RPMI8226 (cell line): ENCODE data around the gene CHD6.

Source experiments
- DNase-seq: peaks from one replicate; pipeline ENCODE4 v3.0.0-alpha.2; 2015

Gene CHD6

DNA sequence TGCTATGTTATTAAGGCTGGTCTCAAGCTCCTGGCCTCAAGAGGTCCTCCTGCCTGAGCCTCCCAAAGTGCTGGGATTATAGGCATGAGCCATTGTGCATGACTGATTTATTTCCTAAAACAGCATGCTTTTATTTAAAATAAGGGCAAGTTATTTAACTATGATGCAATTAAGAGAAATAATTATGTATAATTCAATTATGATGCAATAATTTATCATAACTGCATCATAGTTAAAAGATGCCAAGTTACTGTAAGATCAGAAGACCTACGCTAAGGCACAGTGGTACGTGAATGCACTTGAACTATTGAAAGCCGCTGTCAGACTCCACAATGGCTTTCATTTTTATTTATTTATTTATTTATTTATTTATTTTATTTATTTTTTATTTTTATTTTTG, 227.3 kb downstream of the CHD6 start:
- DNase-seq = no peak

DNA sequence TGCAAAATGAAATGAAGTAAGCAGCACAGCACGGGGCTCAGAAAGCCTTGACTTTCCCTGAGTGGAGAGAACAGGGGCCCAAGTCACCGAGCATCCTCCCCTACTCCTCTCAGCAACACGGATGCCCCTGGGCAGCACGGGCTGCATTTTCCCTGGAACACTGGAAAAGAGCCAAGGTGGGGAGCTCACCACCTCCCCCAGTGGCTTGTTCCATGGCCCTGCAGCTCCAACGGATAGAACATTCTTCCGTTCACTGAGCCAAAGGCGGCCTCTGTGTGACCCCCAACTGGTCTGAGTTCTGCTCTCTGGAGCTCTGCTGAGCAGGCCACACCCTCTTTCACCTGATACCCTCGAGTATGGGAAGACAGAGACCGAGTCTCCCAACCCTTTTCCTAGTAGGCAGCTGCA, 230.7 kb downstream of the CHD6 start:
- DNase-seq = no peak

DNA sequence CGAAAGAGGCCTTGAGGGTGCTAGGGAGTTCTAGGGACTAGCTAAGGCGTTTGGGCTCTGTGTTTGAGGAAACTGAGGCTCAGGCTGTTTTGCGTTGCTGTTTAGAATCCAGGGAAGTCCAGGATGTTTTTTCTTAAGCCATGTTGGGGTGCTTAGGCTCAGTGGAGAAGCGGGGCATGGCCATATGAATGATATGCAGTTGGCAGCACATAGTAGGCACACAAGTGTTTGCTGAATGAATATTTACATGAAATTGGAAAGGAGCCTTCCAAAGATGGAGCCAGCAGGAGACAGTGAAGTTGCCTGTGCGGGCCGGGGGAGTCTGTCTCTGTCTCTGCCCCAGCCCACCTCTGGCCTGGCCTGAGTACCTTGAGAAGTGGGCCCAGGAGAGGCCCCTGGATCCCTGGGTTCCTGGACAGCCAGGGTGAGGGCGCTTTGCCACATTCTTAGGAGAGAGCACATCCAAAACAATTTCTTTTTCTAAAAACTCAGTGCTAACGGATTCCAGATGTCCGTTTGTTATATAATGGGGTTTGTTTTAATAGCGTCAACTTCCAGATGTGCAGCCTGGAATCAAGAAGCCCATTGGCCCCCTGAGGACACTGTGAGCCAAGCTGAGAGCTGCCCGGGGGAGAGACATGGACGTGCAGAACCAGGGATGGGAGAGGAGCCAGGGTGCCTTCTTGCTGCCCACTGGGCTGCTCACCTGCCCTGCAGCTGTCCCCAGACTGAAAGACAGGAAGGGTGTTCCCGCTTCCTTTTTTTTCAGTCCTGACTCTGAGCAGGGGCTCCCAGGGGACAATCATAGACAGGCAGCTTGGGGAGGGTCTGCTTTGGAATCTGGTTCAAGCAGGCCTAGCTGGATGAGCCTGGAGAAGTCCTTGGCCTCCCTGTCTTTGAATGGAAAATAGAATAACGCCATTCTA, 231.4 kb downstream of the CHD6 start:
- DNase-seq = no peak

DNA sequence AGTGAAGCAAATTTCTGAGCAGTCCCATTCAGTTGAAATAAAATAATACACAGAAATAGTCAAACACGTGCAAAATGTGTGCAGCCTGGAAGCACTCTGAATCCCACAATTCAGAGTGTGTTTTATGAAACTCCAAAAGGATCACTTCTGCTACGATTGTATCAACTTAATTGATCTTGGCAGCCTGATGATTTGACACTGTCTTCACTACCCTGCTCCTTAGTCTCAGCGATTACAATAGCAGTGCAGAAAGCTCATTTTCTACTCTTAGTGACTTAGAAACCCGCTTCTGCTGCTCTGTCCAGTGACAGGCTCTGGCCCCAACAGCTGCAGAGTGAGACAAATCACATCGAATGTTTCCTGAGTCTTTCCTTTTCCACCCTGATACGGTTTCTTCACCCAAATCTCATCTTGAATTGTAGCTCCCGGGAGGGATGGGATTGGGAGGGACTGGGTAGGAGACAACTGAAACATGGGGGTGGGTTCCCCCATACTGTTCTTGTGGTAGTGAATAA, 235.3 kb downstream of the CHD6 start:
- no peak for DNase-seq

DNA sequence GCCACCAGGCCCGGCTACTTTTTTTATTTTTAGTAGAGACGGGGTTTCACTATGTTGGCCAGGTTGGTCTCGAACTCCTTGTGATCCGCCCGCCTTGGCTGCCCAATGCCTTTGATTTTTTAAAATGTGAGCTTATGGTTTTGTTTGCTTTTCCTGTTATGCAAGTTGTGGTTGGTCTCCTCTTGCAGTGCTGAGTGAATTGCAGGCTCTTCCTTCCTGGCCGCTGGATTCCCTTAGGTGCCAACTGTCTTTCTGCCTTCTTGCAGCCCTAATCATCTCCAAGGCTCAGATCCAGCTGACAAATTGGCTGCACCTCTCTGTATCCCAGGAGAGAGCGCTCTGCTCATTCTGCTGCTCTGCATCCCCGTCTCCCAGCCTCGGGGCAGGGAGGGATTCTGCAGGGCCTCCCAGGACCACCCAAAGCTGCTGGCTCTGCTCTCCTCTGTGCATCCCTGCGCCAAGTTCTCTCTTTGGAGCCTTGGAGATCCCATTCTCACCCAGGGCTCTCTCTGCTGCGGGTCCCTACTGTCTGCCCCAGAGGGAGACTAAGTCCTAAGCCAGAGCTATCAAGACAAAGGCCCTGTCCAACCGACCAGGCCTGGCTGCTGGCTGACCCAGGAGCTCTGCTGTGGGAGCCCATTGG, 237.5 kb downstream of the CHD6 start:
- DNase-seq = no peak

DNA sequence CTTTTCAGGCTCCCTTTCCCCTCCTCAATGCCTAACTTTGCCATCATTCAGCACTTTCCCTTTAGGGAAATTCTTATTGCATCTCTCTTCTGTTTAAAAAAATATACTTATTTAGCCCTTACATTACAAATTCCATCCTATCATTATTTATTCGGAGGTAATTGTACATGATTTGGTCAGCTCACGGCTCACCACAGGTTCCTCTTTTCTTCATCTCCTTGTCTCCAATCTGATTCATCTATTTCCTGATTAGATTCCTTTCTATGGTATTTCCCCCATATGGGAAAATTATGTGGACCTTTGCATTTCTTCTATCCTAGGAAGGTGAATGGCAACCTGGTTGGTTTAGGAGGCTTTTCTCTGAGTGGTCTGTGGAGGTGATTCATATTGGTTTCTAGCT, 238.6 kb downstream of the CHD6 start:
- no peak for DNase-seq

DNA sequence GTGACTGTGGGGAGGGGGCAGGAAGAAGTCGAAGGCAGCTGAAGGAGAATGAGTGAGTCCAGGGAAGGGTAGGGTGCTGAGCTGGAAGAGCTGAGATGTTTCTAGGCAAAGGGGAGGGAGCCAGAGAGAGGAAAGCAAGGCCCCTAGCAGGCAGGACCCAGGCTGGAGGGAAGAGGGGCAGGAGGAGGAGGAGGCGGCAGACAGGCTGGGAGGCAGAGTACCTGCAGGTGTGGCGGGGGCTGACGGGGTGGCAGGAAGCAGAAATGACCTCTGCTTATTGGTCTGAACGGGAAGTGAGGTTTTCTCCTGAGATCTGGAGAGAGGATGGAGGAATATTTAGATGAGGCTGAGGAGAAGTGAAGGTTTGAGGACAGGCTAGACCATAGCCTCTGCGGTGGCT, 240.9 kb downstream of the CHD6 start:
- no peak for DNase-seq

DNA sequence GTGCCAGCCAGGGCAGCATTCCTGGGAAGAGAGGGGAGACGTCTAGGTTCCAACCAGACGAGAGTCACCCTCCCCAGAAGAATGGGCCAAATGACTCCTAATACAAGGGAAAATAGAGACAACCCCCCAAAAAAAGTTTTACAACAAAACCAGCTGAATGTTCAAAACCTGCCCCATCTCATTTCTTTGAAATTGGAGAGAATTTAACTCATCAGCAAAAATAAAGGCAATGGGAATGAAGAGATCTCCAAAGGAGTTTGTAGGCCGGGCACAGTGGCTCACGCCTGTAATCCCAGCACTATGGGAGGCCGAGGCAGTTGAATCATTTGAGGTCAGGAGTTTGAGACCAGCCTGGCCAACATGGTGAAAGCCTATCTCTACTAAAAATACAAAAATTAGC, 241.8 kb downstream of the CHD6 start:
- DNase-seq = no peak

DNA sequence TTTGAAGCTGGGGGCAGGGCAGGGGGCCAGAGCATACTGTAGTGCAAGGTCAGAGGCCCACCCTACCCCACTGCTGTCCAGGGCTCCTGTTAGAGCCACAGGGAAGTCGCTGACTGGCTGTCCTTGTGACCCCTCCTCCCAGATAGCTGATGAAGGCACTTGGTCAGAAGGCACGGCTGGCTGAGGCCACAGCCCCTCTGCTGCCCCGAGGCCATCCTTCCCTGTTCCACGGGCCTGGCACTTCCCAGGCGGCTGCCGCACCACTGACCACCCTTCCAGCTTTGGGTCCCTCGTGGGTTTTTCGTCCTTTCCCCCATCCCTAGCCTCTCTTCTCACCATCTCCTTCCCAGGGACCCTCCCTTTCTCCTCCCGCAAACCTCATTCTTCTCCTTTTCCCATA, 242.3 kb downstream of the CHD6 start:
- no peak for DNase-seq

DNA sequence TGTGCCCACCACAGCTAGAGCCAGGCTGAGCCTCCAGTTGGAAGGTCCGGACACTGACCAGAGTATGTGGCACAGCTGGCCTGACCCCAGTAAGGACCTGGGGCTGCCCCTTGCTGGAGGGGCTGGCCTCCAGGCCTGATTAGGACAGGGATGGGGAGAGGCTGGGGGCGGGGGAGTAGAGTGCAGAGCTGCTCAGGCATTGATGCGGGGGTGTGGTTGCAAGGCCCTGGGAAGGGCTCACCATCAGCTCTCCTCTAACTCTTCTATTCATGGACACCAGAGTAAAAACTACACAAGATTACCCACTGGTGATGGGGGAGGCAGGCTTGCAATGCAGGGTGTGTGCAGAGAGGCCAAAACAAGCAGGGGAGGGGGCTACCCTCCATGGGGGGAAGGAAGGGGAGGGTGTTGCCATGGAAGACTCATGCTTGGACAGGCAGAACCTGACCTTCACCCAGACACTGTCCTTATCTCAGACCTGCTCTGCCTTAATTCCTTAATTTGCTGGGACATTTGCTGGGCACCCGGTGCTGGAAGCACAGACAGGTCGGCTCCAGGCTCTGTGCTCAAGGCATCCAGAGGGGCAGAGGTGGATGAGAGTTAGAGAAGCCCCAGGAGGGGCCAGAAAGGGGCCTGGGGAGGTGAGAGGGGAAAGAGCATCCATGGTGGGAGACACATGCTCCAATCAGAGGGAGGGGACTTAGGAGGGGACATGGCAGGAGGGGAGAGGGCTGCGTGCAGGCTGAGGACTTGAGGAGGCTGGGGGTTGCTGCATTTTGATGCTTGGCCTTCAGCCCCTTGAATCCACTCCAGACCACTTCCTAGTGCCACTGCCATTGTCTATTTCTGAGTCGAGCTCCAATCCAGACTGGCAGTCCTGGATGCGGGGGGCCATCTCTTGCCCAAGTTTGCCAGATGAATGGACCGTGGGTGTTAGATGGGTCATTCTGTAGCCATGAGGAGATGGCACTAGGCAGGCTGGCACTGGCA, 244.0 kb downstream of the CHD6 start:
- no peak for DNase-seq

DNA sequence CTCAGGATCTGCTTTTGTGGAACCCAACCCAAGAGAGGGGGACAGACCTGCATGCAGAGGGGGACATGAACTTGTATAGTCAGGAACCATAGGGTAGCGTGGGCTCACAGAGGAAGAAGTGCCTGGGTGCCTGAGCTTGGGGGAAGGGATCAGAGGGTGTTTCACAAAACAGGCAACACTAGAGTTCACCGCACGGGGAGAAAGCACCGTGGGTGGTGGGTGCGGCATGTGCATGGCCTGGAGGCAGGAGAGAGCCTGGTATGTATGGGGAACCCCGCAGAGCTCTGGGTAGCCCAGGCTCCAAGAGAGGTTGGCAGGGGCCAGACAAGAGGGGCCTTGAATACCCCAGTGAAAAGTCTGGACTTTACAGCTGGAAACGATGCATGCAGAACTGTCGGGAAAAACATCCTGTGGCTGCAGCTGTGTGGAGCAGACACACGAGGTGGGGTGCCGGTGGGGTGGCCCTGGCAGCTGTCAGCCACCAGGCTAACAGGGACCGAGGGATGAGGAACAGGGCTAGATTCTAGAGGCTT, 244.9 kb downstream of the CHD6 start:
- no peak for DNase-seq

DNA sequence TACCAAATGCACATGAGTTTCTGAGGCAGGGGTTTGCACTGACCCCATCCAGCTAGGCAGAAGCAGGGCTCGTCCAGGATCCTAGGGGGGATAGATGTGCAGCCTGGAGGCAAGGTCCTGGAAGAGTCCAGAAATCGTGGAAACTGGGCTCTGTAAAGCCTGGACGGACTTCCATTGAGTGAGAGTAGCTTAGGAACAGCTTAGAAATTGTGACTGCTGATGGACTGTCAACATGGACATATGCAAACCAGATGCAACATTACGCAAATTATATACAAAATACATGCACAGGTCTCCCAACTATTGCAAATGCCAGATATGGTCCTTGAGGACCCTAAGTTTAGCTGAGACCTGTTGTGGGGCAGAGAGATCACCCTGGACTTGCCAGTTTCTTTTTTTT, 246.8 kb downstream of the CHD6 start:
- DNase-seq = no peak

DNA sequence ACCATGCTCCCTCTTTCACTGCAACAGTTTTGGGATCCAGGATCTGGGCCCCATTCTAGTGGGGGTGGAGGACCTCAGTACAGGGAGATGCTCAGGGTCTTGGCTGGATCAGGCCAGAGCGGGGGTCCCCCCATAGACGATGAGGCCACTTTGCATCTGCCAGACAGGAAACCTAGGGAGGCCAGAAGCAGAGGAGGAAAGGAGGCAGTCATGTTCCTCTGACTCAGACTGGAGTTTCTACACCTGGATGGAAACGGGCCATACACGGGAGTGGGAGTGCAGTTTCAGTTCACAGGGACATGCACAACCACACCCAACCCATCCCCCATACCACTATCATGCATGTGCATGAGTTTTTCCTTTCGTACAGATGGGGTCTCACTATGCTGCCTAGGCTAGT, 248.0 kb downstream of the CHD6 start:
- peak; percentile 51 for DNase-seq

DNA sequence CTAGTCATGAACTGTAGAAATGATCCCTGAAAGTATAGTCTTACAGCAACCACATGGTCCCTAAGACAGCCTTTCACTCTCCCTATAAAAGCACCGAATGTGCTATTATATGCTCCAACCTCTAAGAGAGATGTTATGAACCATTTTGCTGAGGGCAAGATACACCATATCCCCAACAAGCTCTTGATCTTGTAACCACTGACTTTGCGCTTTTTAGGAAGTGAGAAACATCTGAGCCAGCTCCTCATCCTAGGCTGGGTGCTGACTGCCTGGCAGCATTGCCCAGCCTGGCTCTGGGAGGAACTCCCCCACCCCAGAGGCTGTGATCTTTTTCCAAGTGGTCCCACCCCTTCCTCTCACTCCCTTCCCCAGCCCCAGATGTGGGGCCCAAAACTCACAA, 248.5 kb downstream of the CHD6 start:
- DNase-seq = peak; percentile 67

DNA sequence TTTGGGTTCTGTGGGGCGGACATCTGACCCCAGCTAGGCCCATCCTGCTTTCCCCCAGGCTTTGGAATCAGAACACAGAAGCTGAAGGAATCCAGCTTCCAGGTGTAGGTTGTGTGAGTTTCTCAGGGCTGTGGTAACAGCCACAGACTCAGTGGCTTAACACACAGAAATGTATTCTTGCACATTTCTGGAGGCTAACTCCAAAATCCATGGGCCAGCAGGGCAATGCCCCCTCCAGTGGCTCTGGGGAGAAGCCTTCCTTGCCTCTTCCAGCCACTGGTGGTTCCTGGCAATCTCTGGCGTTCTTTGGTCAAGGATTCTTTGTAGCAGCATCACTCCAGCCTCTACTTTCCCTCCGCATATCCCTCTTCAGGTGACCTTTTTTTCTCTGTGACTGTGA, 250.2 kb downstream of the CHD6 start:
- DNase-seq = no peak

DNA sequence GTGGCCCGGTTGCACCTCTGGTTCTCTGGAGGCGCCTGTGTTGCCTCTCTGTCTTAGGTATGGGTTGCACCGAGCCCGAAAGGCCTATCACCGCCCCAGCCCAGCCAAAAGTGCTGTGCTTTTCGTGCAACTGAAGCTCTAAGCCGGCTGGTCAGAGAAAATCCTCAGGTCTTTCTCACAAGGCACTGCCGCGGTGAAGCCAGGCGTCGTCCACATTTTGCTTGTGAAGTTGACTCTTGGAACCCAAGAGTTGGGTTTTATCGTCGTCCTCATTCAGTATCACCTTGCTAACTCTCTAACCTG, 250.8 kb downstream of the CHD6 start:
- DNase-seq = no peak

DNA sequence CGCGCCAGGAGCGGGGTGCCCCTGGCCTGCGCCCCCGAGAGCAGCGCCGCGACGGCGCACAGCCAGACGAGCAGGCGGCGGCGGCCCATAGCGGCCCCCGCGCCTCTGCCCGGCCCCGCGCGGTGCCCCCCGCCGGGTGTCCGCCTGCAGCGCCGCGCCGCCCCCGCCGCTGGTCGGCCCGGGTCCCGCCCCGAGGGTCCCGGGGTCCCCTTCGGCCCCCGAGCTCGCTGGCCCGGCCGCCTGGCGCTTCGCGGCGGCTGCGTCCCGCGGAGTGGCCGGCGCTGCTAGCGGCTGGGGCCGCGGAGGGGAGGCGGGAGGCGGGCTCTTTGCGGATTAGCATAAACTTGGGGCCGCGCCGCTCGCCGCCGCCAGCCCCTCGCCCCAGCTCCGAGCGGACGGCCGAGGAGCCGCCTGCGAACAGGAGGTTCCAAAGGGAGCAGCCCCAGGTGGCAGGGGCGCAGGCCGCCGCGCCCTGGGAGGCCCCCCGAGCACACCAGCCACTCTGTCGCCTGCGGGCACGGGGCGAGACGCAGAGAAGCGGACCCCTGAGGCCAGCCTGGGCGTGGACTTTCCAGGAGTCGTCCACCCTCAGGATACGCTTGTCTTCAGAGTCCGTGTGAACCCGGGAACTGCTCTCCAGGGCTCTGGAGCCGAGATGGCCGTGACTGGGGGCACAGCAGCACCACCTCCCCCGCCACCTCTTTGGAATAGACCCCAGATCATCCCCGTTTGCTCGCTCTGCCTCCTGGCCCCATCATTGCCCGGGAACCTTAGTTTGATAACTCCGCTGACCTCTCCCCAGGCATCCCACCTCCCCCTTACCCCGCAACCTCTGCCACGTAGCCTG, 251.4 kb downstream of the CHD6 start, which contains the start of gene EMILIN3:
Gene EMILIN3, minus strand, starts transcription at position 273 of the 847 bp plus-strand sequence. Its CDS starts 184 bp downstream, at position 89.
- no peak for DNase-seq

DNA sequence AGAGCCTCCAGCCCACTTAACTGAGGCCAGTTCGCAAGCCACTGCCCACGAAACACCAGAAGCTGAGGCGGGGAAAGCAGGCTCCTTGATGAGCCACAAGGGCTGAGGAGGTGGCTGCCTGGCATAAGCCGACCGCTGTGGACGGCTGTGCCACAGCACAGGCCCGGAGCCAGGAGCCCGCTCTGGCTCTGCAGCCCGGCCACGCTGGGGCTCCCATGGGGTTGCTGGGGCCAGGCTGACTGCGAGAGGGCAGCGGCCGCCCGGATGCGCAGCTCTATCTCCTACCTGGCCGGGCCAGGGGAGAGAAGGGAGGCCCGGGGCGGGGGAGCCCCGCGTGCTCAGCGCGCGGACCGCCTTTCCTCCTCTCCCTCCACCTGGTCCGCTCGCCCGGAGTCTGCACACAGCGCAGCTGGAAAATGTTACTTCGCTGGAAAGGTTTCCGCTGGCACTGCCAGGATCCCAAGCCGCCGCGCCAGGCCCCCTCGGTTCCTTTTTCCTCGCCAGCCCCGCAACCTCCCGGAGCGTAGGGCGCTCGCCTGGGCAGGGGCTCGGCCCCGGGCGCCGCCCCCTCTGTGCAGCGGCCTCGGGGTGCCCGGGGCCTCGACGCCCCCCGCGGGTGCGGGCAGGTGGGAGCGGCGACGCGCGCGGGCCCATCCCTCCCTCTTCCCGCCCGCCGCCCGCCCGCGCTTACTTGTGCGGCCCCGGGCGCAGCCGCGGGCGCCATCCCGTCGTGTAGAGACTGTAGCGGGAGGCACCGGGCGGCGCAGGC, 252.2 kb downstream of the CHD6 start:
- DNase-seq = no peak

DNA sequence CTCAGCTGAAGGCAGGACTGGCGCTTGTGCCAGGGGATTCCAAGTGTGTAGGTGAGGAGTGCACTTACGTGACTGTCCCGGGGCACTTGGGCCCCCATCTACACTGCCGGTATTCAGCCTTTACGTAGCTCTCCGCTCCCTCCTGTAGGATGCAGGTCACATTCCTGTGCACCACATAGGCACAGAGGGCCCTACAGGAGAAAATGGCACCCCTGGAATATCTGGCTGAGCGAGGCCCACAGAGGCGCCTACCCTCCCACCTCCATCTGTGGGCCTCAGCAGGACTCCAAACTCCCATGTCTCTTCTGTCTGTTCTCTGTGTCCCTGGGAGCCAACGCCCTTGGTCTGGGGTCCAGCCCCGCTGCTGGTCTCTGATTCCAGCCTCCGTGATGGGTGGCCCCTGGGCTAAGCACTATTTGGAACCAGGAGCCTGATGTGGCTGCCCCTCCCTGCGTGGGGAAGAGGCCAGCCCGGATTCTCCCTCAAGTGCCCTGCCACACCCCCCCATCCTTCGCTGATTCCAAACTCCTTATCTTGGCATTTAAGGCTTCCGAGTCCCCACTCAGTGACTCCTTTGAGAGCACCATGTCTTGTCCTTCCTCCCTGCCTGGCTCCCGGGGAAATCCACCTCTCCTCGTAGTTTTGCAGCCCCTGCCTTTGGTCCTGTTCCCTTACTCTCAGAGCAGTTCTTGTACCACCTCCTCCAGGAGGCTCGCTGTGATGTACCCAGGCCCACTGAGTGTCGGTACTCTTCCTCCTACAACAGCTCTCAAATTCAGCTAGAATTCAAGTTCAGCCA, 253.0 kb downstream of the CHD6 start:
- no peak for DNase-seq

DNA sequence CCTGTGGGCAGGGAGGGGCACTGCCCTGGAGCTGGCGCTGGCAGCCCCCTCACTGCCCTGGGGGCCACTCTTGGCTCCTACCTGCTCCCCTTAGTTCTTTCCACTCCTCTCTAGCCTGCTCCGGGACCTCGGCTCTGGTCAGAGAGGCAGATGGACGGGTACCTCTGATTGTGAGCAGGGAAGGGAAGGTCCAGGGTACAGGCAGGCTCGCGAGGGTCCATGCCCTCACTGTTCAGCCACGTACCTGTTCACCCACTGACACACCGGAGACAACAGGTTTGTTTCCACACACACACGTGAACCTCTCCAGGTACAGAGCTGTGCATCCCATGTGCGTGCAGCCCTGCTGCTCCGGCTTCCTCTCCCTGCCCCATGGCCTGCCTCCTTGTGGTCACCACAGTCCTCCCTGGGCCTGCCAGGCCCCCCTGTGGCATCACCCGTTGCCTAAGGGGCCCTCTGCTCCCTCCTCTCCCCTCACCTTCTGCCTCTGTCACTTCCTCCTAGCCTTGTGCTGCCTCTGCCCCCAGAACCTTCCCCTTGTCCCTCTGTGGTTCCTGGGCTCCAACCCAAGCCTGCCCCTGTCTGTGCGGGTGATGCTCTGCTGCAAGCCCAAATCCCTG, 253.8 kb downstream of the CHD6 start:
- DNase-seq = no peak
